GM23338 (cell line): ENCODE measurements around the gene PROKR1. TPM values are rescaled to one million over a fixed set of nuclear protein-coding genes. Genes with fewer than 3 reads are reported as not detected.

ENCODE experiments used
- ATAC-seq: fragments of 200-7000 bp; cut with Tn5 transposase; 3 replicates; pipeline ENCODE4 v1.9.1; 2020
- DNase-seq: peaks from one replicate; pipeline ENCODE4 v3.0.0-alpha.2; 2015; ENCODE audit warnings: low spot score
- H2AFZ ChIP-seq: fragments of 200-600 bp; sonication (generic); 2 replicates; pipeline ENCODE4 v1.8.0; 2016; ENCODE audit warnings: antibody characterized with exemption, mild to moderate bottlenecking, moderate library complexity
- H3F3A ChIP-seq: fragments of 200-600 bp; sonication (generic); replicated peaks from 2 replicates; pipeline ENCODE4 v1.8.0; 2017; ENCODE audit warnings: antibody characterized with exemption, mixed run types, low read depth
- H3K27ac ChIP-seq: fragments of 200-600 bp; sonication (generic); 2 replicates; pipeline ENCODE4 v1.6.1; 2016; ENCODE audit warnings: low read depth
- H3K27me3 ChIP-seq: fragments of 200-600 bp; sonication (generic); 2 replicates; pipeline ENCODE4 v1.8.0; 2016; ENCODE audit warnings: mild to moderate bottlenecking, mixed run types, moderate library complexity; ENCODE audit not compliant: insufficient read depth
- H3K36me3 ChIP-seq: fragments of 200-600 bp; sonication (generic); 2 replicates; pipeline ENCODE4 v1.8.0; 2016; ENCODE audit warnings: mild to moderate bottlenecking; ENCODE audit not compliant: insufficient read depth
- H3K4me1 ChIP-seq: fragments of 200-600 bp; sonication (generic); 2 replicates; pipeline ENCODE4 v1.8.0; 2016; ENCODE audit warnings: mild to moderate bottlenecking, moderate library complexity; ENCODE audit not compliant: insufficient read depth
- H3K4me2 ChIP-seq: fragments of 200-600 bp; sonication (generic); 2 replicates; pipeline ENCODE4 v1.7.1; 2017; ENCODE audit warnings: mixed run types
- H3K4me3 ChIP-seq: fragments of 200-600 bp; sonication (generic); 2 replicates; pipeline ENCODE4 v1.6.1; 2016; ENCODE audit warnings: mixed run types
- H3K79me2 ChIP-seq: fragments of 200-600 bp; sonication (generic); replicated peaks from 2 replicates; pipeline ENCODE4 v1.8.0; 2017; ENCODE audit warnings: mild to moderate bottlenecking; ENCODE audit not compliant: insufficient read depth
- H3K9me2 ChIP-seq: fragments of 200-600 bp; sonication (generic); 2 replicates; pipeline ENCODE4 v1.8.0; 2017; ENCODE audit not compliant: insufficient read depth
- H4K20me1 ChIP-seq: fragments of 200-600 bp; sonication (generic); replicated peaks from 2 replicates; pipeline ENCODE4 v1.8.0; 2017; ENCODE audit warnings: mild to moderate bottlenecking; ENCODE audit not compliant: insufficient read depth
- H3K27ac Mint-ChIP-seq: 2 replicates; pipeline ENCODE4 v1.8.0; 2020; ENCODE audit warnings: inconsistent platforms, mild to moderate bottlenecking, moderate library complexity, mixed read lengths
- H3K27me3 Mint-ChIP-seq: 3 replicates; pipeline ENCODE4 v1.8.0; 2022; ENCODE audit warnings: low read depth, mild to moderate bottlenecking, moderate library complexity, mixed read lengths, inconsistent platforms; ENCODE audit not compliant: insufficient read depth, poor library complexity
- H3K36me3 Mint-ChIP-seq: 3 replicates; pipeline ENCODE4 v1.8.0; 2021; ENCODE audit warnings: low read depth, mild to moderate bottlenecking, inconsistent platforms, moderate library complexity, mixed read lengths
- H3K4me1 Mint-ChIP-seq: 3 replicates; pipeline ENCODE4 v1.8.0; 2020; ENCODE audit warnings: mild to moderate bottlenecking, inconsistent platforms, mixed read lengths
- H3K4me3 Mint-ChIP-seq: 3 replicates; pipeline ENCODE4 v1.8.0; 2021; ENCODE audit warnings: moderate library complexity, mild to moderate bottlenecking, inconsistent platforms, mixed read lengths
- H3K9me3 Mint-ChIP-seq: 3 replicates; pipeline ENCODE4 v1.8.0; 2020; ENCODE audit warnings: moderate library complexity, mild to moderate bottlenecking, inconsistent platforms, mixed read lengths
- CREB1 ChIP-seq: fragments of 250-450 bp; sonication (Bioruptor Pico); IDR thresholded peaks from 2 replicates; pipeline ENCODE4 v1.5.0; 2020; ENCODE audit warnings: low read depth, mild to moderate bottlenecking, moderate library complexity
- EZH2 ChIP-seq: fragments of 200-600 bp; sonication (generic); IDR thresholded peaks from one replicate; pipeline ENCODE4 v1.8.0; 2017; ENCODE audit warnings: antibody characterized with exemption, mild to moderate bottlenecking, low read depth; ENCODE audit not compliant: unreplicated experiment
- EZH2phosphoT487 ChIP-seq: fragments of 200-600 bp; sonication (generic); IDR thresholded peaks from one replicate; pipeline ENCODE4 v1.8.1; 2018; ENCODE audit warnings: antibody characterized with exemption; ENCODE audit not compliant: unreplicated experiment
- NANOG ChIP-seq: IDR thresholded peaks from 2 replicates; pipeline ENCODE4 v1.6.1; 2016; ENCODE audit warnings: antibody characterized with exemption, borderline replicate concordance
- POLR2AphosphoS5 ChIP-seq: IDR thresholded peaks from 2 replicates; pipeline ENCODE4 v1.6.1; 2016; ENCODE audit warnings: antibody characterized with exemption, low read depth
- STAT1 ChIP-seq: IDR thresholded peaks from one replicate; pipeline ENCODE4 v1.6.1; 2016; ENCODE audit warnings: antibody characterized with exemption; ENCODE audit not compliant: unreplicated experiment
- polyA plus RNA-seq: library from polyadenylated mRNA; unstranded; fragments of >200 nt; fragmentation: Nextera tagmentation; extraction: Ambion mirVana; gene quantifications from 2 replicates; pipeline ENCODE4 v1.2.1, GENCODE V29; 2016
- total RNA-seq: library from RNA; depleted of rRNA; stranded (reverse); fragments of >200 nt; shearing (Covaris generic); gene quantifications from 2 replicates; pipeline ENCODE4 v1.2.3, GENCODE V29; 2014
- TF ChIP-seq, protein P1 (sequence below): IDR thresholded peaks from 2 replicates; pipeline ENCODE4 v1.6.1; 2016; ENCODE audit warnings: antibody characterized with exemption
- TF ChIP-seq, protein P2 (sequence below): IDR thresholded peaks from one replicate; pipeline ENCODE4 v1.6.1; 2018; ENCODE audit warnings: antibody characterized with exemption; ENCODE audit not compliant: unreplicated experiment
- TF ChIP-seq, protein P3 (sequence below), 2 experiments: fragments of 200-600 bp in 1 of 2; sonication (generic) in 1 of 2; conservative IDR thresholded peaks; 2 replicates each; pipeline versions ENCODE4 v1.5.1 to v1.6.1; 2016 to 2017; ENCODE audit warnings: antibody characterized with exemption in 2 of 2, low read depth in 2 of 2, mild to moderate bottlenecking in 2 of 2, moderate library complexity in 1 of 2
- TF ChIP-seq, protein P4 (sequence below): fragments of 250-450 bp; sonication (Bioruptor Pico); IDR thresholded peaks from 2 replicates; pipeline ENCODE4 v1.5.0; 2020; ENCODE audit warnings: mild to moderate bottlenecking, moderate library complexity

Gene PROKR1
- total and polyA plus RNA-seq, 2 experiments from 2014 or later, result 0.61 to 5.3 TPM

DNA sequence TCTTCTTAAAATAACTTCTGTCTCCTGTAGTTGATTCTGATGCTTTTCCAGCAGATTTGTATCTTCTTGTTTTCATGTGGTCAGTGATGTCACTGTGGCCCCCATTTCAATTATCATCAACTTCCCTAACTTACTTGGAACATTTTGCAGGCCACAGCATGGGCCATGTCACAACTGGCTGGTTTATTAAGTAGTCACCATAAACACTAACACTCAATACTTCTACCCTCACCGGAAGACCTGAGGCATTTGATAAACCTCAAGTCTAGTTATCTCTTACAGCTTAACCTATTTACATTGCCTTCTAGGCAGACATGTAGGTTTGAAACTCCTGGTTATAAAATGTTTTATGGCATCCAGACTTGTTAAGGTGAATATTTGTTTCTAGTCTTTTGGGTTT is 37.4 kb upstream of the PROKR1 start:
- Histone ChIP-seq H3K4me1 (peaks cover 5% of the 10 kb centered on the region), H3K79me2 (no peaks in the 10 kb centered on the region), H3K4me3 (no peak overlapping the region), H3K36me3 (peaks cover 11% of the 10 kb centered on the region), H3K27ac (no peak overlapping the region), H3F3A (no peaks in the 10 kb centered on the region), H3K4me2 (no peak overlapping the region), H2AFZ (no peak overlapping the region; the same call in 1 of the 2 replicates), H3K27me3 (no peaks in the 10 kb centered on the region), H4K20me1 (no peaks in the 10 kb centered on the region), H3K9me2 (no peaks in the 10 kb centered on the region)
- TF ChIP-seq, protein P1, sequence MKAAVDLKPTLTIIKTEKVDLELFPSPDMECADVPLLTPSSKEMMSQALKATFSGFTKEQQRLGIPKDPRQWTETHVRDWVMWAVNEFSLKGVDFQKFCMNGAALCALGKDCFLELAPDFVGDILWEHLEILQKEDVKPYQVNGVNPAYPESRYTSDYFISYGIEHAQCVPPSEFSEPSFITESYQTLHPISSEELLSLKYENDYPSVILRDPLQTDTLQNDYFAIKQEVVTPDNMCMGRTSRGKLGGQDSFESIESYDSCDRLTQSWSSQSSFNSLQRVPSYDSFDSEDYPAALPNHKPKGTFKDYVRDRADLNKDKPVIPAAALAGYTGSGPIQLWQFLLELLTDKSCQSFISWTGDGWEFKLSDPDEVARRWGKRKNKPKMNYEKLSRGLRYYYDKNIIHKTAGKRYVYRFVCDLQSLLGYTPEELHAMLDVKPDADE, result no peak
- TF ChIP-seq, protein P2, sequence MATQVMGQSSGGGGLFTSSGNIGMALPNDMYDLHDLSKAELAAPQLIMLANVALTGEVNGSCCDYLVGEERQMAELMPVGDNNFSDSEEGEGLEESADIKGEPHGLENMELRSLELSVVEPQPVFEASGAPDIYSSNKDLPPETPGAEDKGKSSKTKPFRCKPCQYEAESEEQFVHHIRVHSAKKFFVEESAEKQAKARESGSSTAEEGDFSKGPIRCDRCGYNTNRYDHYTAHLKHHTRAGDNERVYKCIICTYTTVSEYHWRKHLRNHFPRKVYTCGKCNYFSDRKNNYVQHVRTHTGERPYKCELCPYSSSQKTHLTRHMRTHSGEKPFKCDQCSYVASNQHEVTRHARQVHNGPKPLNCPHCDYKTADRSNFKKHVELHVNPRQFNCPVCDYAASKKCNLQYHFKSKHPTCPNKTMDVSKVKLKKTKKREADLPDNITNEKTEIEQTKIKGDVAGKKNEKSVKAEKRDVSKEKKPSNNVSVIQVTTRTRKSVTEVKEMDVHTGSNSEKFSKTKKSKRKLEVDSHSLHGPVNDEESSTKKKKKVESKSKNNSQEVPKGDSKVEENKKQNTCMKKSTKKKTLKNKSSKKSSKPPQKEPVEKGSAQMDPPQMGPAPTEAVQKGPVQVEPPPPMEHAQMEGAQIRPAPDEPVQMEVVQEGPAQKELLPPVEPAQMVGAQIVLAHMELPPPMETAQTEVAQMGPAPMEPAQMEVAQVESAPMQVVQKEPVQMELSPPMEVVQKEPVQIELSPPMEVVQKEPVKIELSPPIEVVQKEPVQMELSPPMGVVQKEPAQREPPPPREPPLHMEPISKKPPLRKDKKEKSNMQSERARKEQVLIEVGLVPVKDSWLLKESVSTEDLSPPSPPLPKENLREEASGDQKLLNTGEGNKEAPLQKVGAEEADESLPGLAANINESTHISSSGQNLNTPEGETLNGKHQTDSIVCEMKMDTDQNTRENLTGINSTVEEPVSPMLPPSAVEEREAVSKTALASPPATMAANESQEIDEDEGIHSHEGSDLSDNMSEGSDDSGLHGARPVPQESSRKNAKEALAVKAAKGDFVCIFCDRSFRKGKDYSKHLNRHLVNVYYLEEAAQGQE, result no peak
- TF ChIP-seq STAT1 (no peak), POLR2AphosphoS5 (no peak), EZH2phosphoT487 (no peak), CREB1 (CRISPR knock-in tag) (no peak), EZH2 (no peak), NANOG (no peak)
- TF ChIP-seq, protein P3, sequence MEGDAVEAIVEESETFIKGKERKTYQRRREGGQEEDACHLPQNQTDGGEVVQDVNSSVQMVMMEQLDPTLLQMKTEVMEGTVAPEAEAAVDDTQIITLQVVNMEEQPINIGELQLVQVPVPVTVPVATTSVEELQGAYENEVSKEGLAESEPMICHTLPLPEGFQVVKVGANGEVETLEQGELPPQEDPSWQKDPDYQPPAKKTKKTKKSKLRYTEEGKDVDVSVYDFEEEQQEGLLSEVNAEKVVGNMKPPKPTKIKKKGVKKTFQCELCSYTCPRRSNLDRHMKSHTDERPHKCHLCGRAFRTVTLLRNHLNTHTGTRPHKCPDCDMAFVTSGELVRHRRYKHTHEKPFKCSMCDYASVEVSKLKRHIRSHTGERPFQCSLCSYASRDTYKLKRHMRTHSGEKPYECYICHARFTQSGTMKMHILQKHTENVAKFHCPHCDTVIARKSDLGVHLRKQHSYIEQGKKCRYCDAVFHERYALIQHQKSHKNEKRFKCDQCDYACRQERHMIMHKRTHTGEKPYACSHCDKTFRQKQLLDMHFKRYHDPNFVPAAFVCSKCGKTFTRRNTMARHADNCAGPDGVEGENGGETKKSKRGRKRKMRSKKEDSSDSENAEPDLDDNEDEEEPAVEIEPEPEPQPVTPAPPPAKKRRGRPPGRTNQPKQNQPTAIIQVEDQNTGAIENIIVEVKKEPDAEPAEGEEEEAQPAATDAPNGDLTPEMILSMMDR (conservative IDR thresholded peaks at IDR 0.05; ENCODE audit: low read depth in 2 of 2), result no peak
- DNase-seq (no peak), ATAC-seq (no peak)
- H3K36me3 Mint-ChIP-seq, result peaks cover 13% of the 10 kb centered on the region
- H3K9me3 Mint-ChIP-seq, result peaks cover 43% of the 10 kb centered on the region
- no peak overlapping the region for H3K4me3 Mint-ChIP-seq
- H3K27ac Mint-ChIP-seq, result no peak overlapping the region
- H3K27me3 Mint-ChIP-seq, result no peaks in the 10 kb centered on the region
- peaks cover 6% of the 10 kb centered on the region for H3K4me1 Mint-ChIP-seq

DNA sequence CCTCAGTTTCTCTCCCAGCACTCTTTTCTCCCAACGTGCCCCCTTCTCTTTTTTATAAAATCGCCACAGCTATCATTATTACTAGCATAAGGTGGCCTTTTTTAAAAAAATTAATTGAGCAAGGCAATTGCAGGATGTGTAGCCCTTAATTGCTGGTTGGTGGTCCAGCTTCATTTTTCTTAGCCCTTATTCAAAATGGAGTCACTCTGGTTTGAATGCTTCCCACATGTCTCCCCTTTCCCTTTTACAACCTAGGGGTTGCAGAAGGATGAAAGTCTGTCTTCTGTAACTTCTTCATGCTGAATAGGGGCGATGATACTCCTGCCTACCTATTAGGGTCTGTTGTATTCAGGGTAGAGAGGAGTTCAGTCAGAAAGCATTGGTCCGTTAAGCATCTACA is 36.6 kb upstream of the PROKR1 start:
- Histone ChIP-seq H4K20me1 (no peaks in the 10 kb centered on the region), H3K4me3 (no peak overlapping the region), H3F3A (no peaks in the 10 kb centered on the region), H2AFZ (no peak overlapping the region), H3K79me2 (no peaks in the 10 kb centered on the region), H3K27ac (no peak overlapping the region), H3K27me3 (no peaks in the 10 kb centered on the region), H3K36me3 (peaks cover 11% of the 10 kb centered on the region), H3K4me2 (no peak overlapping the region), H3K9me2 (0 out of 2 replicates have a peak, but pooled peaks cover under 1% of the 10 kb centered on the region), H3K4me1 (peaks cover 8% of the 10 kb centered on the region)
- Mint-ChIP-seq H3K27me3 (no peaks in the 10 kb centered on the region), H3K4me3 (no peak overlapping the region), H3K4me1 (peaks cover 8% of the 10 kb centered on the region), H3K36me3 (peaks cover 12% of the 10 kb centered on the region), H3K9me3 (peaks cover 38% of the 10 kb centered on the region), H3K27ac (no peak overlapping the region)
- DNase-seq (no peak), ATAC-seq (no peak)
- no peak for TF ChIP-seq STAT1
- TF ChIP-seq, protein P4, sequence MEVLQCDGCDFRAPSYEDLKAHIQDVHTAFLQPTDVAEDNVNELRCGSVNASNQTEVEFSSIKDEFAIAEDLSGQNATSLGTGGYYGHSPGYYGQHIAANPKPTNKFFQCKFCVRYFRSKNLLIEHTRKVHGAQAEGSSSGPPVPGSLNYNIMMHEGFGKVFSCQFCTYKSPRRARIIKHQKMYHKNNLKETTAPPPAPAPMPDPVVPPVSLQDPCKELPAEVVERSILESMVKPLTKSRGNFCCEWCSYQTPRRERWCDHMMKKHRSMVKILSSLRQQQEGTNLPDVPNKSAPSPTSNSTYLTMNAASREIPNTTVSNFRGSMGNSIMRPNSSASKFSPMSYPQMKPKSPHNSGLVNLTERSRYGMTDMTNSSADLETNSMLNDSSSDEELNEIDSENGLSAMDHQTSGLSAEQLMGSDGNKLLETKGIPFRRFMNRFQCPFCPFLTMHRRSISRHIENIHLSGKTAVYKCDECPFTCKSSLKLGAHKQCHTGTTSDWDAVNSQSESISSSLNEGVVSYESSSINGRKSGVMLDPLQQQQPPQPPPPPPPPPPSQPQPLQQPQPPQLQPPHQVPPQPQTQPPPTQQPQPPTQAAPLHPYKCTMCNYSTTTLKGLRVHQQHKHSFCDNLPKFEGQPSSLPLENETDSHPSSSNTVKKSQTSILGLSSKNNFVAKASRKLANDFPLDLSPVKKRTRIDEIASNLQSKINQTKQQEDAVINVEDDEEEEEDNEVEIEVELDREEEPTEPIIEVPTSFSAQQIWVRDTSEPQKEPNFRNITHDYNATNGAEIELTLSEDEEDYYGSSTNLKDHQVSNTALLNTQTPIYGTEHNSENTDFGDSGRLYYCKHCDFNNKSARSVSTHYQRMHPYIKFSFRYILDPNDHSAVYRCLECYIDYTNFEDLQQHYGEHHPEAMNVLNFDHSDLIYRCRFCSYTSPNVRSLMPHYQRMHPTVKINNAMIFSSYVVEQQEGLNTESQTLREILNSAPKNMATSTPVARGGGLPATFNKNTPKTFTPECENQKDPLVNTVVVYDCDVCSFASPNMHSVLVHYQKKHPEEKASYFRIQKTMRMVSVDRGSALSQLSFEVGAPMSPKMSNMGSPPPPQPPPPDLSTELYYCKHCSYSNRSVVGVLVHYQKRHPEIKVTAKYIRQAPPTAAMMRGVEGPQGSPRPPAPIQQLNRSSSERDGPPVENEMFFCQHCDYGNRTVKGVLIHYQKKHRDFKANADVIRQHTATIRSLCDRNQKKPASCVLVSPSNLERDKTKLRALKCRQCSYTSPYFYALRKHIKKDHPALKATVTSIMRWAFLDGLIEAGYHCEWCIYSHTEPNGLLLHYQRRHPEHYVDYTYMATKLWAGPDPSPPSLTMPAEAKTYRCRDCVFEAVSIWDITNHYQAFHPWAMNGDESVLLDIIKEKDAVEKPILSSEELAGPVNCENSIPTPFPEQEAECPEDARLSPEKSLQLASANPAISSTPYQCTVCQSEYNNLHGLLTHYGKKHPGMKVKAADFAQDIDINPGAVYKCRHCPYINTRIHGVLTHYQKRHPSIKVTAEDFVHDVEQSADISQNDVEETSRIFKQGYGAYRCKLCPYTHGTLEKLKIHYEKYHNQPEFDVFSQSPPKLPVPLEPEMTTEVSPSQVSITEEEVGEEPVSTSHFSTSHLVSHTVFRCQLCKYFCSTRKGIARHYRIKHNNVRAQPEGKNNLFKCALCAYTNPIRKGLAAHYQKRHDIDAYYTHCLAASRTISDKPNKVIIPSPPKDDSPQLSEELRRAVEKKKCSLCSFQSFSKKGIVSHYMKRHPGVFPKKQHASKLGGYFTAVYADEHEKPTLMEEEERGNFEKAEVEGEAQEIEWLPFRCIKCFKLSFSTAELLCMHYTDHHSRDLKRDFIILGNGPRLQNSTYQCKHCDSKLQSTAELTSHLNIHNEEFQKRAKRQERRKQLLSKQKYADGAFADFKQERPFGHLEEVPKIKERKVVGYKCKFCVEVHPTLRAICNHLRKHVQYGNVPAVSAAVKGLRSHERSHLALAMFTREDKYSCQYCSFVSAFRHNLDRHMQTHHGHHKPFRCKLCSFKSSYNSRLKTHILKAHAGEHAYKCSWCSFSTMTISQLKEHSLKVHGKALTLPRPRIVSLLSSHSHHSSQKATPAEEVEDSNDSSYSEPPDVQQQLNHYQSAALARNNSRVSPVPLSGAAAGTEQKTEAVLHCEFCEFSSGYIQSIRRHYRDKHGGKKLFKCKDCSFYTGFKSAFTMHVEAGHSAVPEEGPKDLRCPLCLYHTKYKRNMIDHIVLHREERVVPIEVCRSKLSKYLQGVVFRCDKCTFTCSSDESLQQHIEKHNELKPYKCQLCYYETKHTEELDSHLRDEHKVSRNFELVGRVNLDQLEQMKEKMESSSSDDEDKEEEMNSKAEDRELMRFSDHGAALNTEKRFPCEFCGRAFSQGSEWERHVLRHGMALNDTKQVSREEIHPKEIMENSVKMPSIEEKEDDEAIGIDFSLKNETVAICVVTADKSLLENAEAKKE, result no peak
